Body of pancreas (tissue), 4 donors: ENCODE data around the gene STBD1. TPM values are rescaled to one million over a fixed set of nuclear protein-coding genes. Genes with fewer than 3 reads are reported as not detected.

ENCODE experiments used
- ATAC-seq: fragments of 150-250 bp; one replicate; pipeline ENCODE4 v1.9.1; 2016
- DNase-seq, 4 donors: peaks; one replicate each; pipeline ENCODE4 v3.0.0-alpha.2; 2019
- H3K27ac ChIP-seq, 4 donors: fragments of 200-600 bp; sonication (generic); 1 replicate in 3 of 4; 2 replicates in 1 of 4; pipeline versions ENCODE4 v1.5.1 to v1.6.1; 2016 to 2019; ENCODE audit warnings: mild to moderate bottlenecking in 1 of 4, mixed read lengths in 1 of 4, moderate library complexity in 1 of 4
- H3K27me3 ChIP-seq, 2 donors: fragments of 200-600 bp; sonication (generic); one replicate each; pipeline ENCODE4 v1.6.0; 2016; ENCODE audit warnings: mild to moderate bottlenecking in 1 of 2
- H3K36me3 ChIP-seq, 2 donors: fragments of 200-600 bp; sonication (generic); replicated peaks in 1 of 2; 2 replicates each; pipeline ENCODE4 v1.5.1; 2016; ENCODE audit warnings: low read depth in 2 of 2; ENCODE audit not compliant: insufficient read depth in 1 of 2
- H3K4me1 ChIP-seq: fragments of 200-600 bp; sonication (generic); one replicate; pipeline ENCODE4 v1.6.0; 2016
- H3K4me3 ChIP-seq, 2 donors: fragments of 200-600 bp; sonication (generic); 1 replicate in 1 of 2; 2 replicates in 1 of 2; pipeline ENCODE4 v1.5.1; 2016 to 2019
- H3K9me3 ChIP-seq, 3 donors: fragments of 200-600 bp; sonication (generic); 1 replicate in 2 of 3; 2 replicates in 1 of 3; pipeline ENCODE4 v1.5.1; 2016
- POLR2A ChIP-seq, 3 donors: fragments of 450-650 bp; IDR thresholded peaks; one replicate each; pipeline ENCODE4 v1.6.1; 2016; ENCODE audit warnings: antibody characterized with exemption in 3 of 3, mild to moderate bottlenecking in 2 of 3
- WGBS, 2 donors: methylation state at CpG; one replicate each; pipeline ENCODE4 v1.1.5; 2017; 5-methylcytosine and 5-hydroxymethylcytosine counted together
- intact Hi-C: fragments of 100-400 bp; cut with DNase I; formaldehyde crosslinking; loops from one replicate; pipeline ENCODE4 v1.15.1; 2023
- total RNA-seq, 2 donors: library from RNA; depleted of rRNA; stranded (reverse); fragments of >200 nt; gene quantifications; one replicate each; pipeline ENCODE4 v1.1.0, GENCODE V29; 2016
- TF ChIP-seq, protein P1 (sequence below), 7 experiments: fragments of 450-650 bp in 4 of 7; fragments of 200-600 bp in 3 of 7; sonication (generic) in 3 of 7; IDR thresholded peaks; one replicate each; pipeline ENCODE4 v1.5.1; 2016 to 2019; ENCODE audit warnings: antibody characterized with exemption in 7 of 7

The STBD1 gene
- total RNA-seq, 2 donors from 2014 or later, result 6.2 to 6.6 TPM

GRCh38 chr4:76301068-76301774 lies 5.3 kb upstream of the STBD1 start:
- H3K27ac ChIP-seq, result peak overlapping the region; percentile 78 to 88 (median 86)
- no peaks in the 10 kb centered on the region for H3K27me3 ChIP-seq
- ATAC-seq (peak; percentile 79), DNase-seq (peak; percentile 41 to 67 (median 60))
- WGBS, 2 donors, result 63 to 65% methylated on average over 4 of the region's 4 CpGs
- no peaks in the 10 kb centered on the region for H3K9me3 ChIP-seq
- TF ChIP-seq, protein P1, sequence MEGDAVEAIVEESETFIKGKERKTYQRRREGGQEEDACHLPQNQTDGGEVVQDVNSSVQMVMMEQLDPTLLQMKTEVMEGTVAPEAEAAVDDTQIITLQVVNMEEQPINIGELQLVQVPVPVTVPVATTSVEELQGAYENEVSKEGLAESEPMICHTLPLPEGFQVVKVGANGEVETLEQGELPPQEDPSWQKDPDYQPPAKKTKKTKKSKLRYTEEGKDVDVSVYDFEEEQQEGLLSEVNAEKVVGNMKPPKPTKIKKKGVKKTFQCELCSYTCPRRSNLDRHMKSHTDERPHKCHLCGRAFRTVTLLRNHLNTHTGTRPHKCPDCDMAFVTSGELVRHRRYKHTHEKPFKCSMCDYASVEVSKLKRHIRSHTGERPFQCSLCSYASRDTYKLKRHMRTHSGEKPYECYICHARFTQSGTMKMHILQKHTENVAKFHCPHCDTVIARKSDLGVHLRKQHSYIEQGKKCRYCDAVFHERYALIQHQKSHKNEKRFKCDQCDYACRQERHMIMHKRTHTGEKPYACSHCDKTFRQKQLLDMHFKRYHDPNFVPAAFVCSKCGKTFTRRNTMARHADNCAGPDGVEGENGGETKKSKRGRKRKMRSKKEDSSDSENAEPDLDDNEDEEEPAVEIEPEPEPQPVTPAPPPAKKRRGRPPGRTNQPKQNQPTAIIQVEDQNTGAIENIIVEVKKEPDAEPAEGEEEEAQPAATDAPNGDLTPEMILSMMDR (IDR thresholded peaks at IDR 0.05), result no peak
- TF ChIP-seq POLR2A (IDR thresholded peaks at IDR 0.05), result peak in 2 of 3 donors; percentile 50 to 53
- no peak overlapping the region for H3K4me3 ChIP-seq
- intact Hi-C loops, result no loop called here
- no peaks in the 10 kb centered on the region for H3K36me3 ChIP-seq
- H3K4me1 ChIP-seq, result peaks cover 61% of the 10 kb centered on the region

DNA sequence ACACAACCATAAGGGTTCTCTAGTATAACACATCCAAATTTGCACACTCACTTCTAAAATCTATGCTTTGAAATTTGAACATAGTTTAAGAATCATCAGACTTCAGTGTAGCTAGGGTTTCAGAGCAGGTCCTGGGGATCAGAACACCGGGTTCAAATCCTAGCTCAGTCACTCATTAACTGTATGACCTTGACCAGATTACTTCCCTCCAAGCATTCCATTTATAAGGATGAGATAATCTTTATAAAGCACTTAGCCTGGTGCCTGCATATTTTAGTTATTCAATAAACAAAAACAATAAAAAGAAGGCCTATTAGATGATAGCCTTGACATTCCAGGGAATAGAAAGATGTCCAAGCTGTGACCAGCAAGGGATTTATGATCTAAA lies 4.8 kb upstream of the STBD1 start:
- peak in 1 of 4 donors; percentile 24 for DNase-seq
- TF ChIP-seq, protein P1 (IDR thresholded peaks at IDR 0.05), result no peak
- no peak for TF ChIP-seq POLR2A (IDR thresholded peaks at IDR 0.05)
- peak; percentile 61 for ATAC-seq
- Histone ChIP-seq H3K27ac (peak overlapping the region; percentile 78 to 88 (median 86)), H3K27me3 (no peaks in the 10 kb centered on the region), H3K36me3 (no peaks in the 10 kb centered on the region), H3K4me1 (peaks cover 61% of the 10 kb centered on the region), H3K4me3 (no peak overlapping the region), H3K9me3 (no peaks in the 10 kb centered on the region)
- intact Hi-C loops, result no loop called here
- 7 to 9% methylated on average over 1 of the region's 1 CpG for WGBS, 2 donors

DNA sequence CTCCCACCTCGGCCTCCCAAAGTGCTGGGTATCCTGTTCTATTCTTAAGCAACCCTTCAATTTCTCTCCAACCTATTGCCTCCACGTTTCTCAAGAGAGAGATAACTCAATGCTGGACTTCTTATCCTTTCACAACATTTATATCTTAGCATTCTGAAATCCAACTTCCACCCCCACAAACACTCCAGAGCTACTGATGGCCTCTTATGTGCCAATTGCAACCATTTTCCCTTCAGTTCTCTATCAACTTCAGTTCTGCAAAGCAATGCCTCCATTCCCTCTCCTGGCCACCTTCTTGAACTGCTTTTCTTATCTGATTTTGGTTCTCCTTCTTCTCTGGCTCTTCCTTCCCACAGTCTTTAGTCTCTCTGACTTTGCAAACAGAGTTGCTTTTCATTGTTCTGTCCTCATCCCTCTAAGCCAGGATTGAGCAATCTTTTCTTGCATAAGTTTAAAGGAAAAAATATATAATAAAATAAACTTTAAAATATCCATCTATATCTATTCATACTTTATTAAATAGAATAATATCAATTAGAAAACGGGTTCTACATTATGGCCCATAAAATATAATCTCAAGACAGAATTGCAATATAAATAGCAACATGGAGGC lies 3.6 kb upstream of the STBD1 start:
- TF ChIP-seq, protein P1 (IDR thresholded peaks at IDR 0.05), result no peak
- TF ChIP-seq POLR2A (IDR thresholded peaks at IDR 0.05), result no peak
- intact Hi-C loops, result no loop called here
- H3K4me3 ChIP-seq, result no peak overlapping the region
- H3K4me1 ChIP-seq, result peaks cover 69% of the 10 kb centered on the region
- peak overlapping the region; percentile 33 to 88 (median 81) for H3K27ac ChIP-seq
- H3K9me3 ChIP-seq, result no peaks in the 10 kb centered on the region
- H3K36me3 ChIP-seq, result no peaks in the 10 kb centered on the region
- H3K27me3 ChIP-seq, result no peaks in the 10 kb centered on the region
- ATAC-seq (no peak), DNase-seq (no peak)
- WGBS, 2 donors, result 72 to 83% methylated on average over 3 of the region's 3 CpGs

- no peaks in the 10 kb centered on the region for H3K27me3 ChIP-seq
- no peaks in the 10 kb centered on the region for H3K9me3 ChIP-seq
- 74 to 87% methylated on average over 7 of the region's 7 CpGs for WGBS, 2 donors
- intact Hi-C loops, result no loop called here
- no peaks in the 10 kb centered on the region for H3K36me3 ChIP-seq
- H3K27ac ChIP-seq, result peak overlapping the region in 1 of 4 donors; percentile 94
- H3K4me1 ChIP-seq, result peaks cover 58% of the 10 kb centered on the region
- TF ChIP-seq POLR2A (IDR thresholded peaks at IDR 0.05), result no peak
- TF ChIP-seq, protein P1 (IDR thresholded peaks at IDR 0.05), result no peak
- H3K4me3 ChIP-seq, result no peak overlapping the region
- DNase-seq (no peak), ATAC-seq (no peak)
These were observed 1.4 kb upstream of the STBD1 start for GRCh38 chr4:76305033-76305687.
